OCI-LY3 (cell line): Measurements from ENCODE around the gene RBFOX1.

Experiments used
- H2AFZ ChIP-seq: fragments of 200-600, 300-600 bp; shearing (Covaris generic); 2 replicates; pipeline ENCODE4 v1.6.0; 2014; ENCODE audit warnings: antibody characterized with exemption, low read depth, low read length
- H3K27ac ChIP-seq: fragments of 200-600, 300-600 bp; sonication (generic); 2 replicates; pipeline ENCODE4 v1.5.1; 2014; ENCODE audit warnings: mild to moderate bottlenecking, low read length, moderate library complexity, mixed read lengths
- H3K27me3 ChIP-seq: fragments of 200-600, 300-600 bp; sonication (generic); 2 replicates; pipeline ENCODE4 v1.6.1; 2014; ENCODE audit warnings: low read depth, low read length, mixed read lengths
- H3K36me3 ChIP-seq: fragments of 200-600, 300-600 bp; sonication (generic); replicated peaks from 2 replicates; pipeline ENCODE3; 2014; ENCODE audit warnings: low read depth, low read length, mixed read lengths
- H3K4me1 ChIP-seq: fragments of 300-600, 200-600 bp; sonication (generic); 2 replicates; pipeline ENCODE4 v1.6.1; 2014; ENCODE audit warnings: low read length, mixed read lengths
- H3K4me2 ChIP-seq: fragments of 200-600, 300-600 bp; sonication (generic); 2 replicates; pipeline ENCODE4 v1.6.1; 2014; ENCODE audit warnings: low read length, mixed read lengths
- H3K4me3 ChIP-seq: fragments of 300-600, 200-600 bp; sonication (generic); 2 replicates; pipeline ENCODE4 v1.5.1; 2014; ENCODE audit warnings: antibody characterized with exemption, mild to moderate bottlenecking, low read length, moderate library complexity
- H3K79me2 ChIP-seq: fragments of 300-600, 200-600 bp; shearing (Covaris generic); 2 replicates; pipeline ENCODE4 v1.6.1; 2014; ENCODE audit warnings: mild to moderate bottlenecking, low read length, mixed read lengths
- H3K9ac ChIP-seq: fragments of 300-600, 200-600 bp; shearing (Covaris generic); 2 replicates; pipeline ENCODE4 v1.6.0; 2014; ENCODE audit warnings: mild to moderate bottlenecking, low read length, moderate library complexity
- H3K9me3 ChIP-seq: fragments of 200-600, 300-600 bp; shearing (Covaris generic); 2 replicates; pipeline ENCODE4 v1.6.1; 2014; ENCODE audit warnings: low read length, mixed read lengths; ENCODE audit not compliant: insufficient read depth
- H4K20me1 ChIP-seq: fragments of 200-600, 300-600 bp; sonication (generic); 2 replicates; pipeline ENCODE4 v1.6.1; 2016; ENCODE audit warnings: low read length, mixed read lengths; ENCODE audit not compliant: insufficient read depth
- EZH2phosphoT487 ChIP-seq: fragments of 200-600 bp; shearing (Covaris generic); IDR thresholded peaks from 2 replicates; pipeline ENCODE4 v1.6.1; 2018; ENCODE audit warnings: antibody characterized with exemption, mixed run types, low read depth
- TF ChIP-seq, protein P1 (sequence below): fragments of 200-600, 300-600 bp; sonication (generic); IDR thresholded peaks from 2 replicates; pipeline ENCODE4 v1.5.1; 2014; ENCODE audit warnings: antibody characterized with exemption, low read length, low read depth

RBFOX1 gene

DNA sequence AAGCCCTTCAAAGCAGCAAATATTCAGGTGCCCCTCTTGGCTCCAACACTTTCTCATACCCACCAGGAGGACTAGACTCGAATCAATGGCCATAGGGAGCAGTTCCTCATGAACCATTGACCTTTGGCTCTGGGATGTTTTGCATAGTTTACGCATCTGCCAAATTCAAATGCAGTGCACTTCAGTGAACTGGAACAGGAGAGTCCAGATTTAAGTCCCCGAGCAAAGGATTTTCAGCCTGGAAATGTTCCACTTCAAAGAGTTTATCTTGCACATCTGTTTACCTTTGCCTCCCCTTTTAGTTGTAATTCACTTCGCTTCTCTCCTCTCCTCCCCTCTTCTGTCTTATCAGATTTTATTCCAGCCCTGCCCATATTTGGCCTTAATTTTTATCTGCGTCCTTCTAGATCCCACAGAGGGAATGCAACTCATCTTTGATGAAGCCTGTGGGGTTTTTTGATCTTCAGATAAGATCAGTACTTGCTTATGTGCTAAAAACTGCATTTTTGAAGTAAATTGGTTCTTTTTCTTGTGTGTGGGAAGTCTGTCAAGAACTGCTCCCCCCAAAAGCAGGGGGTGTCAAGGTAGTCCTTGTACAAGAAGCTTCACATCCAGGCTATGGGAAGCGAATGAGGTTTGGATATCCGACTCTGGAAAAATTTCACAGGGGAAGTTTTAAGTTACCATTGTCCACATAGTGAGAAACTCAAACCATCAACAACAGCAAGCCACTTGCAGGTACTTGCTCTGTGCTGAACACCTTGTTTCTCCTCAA is 281.6 kb downstream of the RBFOX1 start:
- Histone ChIP-seq H3K9me3 (no peaks in the 10 kb centered on the region), H3K9ac (peak overlapping the region; percentile 12; the same call in 1 of the 2 replicates), H3K4me2 (peak overlapping the region; percentile 52), H3K4me3 (peak overlapping the region; percentile 37), H3K79me2 (no peaks in the 10 kb centered on the region), H2AFZ (no peak overlapping the region), H3K36me3 (no peaks in the 10 kb centered on the region), H3K4me1 (peaks cover 40% of the 10 kb centered on the region), H3K27me3 (no peaks in the 10 kb centered on the region), H4K20me1 (no peaks in the 10 kb centered on the region), H3K27ac (peak overlapping the region; percentile 56)
- TF ChIP-seq EZH2phosphoT487, result no peak
- TF ChIP-seq, protein P1, sequence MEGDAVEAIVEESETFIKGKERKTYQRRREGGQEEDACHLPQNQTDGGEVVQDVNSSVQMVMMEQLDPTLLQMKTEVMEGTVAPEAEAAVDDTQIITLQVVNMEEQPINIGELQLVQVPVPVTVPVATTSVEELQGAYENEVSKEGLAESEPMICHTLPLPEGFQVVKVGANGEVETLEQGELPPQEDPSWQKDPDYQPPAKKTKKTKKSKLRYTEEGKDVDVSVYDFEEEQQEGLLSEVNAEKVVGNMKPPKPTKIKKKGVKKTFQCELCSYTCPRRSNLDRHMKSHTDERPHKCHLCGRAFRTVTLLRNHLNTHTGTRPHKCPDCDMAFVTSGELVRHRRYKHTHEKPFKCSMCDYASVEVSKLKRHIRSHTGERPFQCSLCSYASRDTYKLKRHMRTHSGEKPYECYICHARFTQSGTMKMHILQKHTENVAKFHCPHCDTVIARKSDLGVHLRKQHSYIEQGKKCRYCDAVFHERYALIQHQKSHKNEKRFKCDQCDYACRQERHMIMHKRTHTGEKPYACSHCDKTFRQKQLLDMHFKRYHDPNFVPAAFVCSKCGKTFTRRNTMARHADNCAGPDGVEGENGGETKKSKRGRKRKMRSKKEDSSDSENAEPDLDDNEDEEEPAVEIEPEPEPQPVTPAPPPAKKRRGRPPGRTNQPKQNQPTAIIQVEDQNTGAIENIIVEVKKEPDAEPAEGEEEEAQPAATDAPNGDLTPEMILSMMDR, result no peak

DNA sequence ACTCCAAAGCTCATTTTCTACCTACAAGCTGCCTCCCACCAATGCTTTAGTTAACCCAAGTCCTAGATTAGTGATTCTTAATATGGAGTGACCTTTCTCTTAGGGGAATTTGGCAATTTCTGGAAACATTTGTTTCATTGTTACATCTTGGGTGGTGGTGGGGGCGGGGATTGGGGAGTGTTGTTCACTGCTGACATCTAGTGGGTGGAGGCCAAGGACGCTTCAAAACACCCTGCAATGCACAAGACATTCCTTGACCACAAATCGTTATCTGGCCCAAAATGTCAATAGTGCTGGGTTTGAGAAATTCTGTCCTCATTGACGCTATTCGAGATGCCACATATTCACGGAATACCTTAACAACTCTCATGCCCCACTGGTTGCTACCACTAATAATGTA is 282.9 kb downstream of the RBFOX1 start:
- H4K20me1 ChIP-seq, result no peaks in the 10 kb centered on the region
- no peak overlapping the region for H3K4me2 ChIP-seq

DNA sequence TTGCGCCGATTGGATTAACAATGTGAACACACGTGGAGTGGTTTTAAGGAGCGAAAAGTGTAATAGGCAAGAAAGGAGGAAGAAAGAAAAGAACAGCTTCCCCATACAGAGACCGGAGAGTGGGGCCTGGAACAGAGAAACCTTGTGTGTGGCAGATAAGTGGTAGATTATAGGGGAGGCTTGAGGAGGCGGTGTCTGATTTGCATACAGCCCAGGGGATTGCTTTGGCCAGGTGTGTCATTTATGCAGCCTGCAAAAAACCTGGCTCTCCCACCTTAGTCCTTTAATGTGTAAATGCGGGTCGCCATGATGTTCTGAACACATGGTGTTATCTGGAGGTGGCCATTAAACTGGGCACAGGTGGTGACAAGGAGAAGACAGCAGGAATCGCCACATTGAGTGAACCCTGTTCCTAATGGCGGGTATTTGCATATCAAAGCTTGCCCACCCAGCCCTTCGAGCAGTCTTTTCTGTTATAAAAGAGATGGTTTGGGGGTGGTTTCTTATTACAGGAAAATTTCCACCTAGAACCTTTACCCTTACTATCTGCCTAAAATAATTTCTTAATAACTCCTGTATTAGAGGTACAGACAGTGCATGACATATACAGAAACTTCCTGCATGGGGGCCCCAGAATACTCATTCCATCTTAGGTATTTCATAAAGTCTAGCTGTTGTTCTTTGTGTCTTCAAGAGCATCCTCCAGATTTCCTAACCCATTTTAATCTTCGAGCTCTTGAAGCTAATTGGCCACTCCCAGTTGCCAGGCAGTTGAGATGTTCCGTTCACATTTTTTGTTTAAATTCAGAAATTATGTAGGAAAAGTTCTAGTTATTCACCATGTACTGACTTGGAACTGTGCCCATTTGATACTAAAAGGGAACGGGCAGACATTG is 292.5 kb downstream of the RBFOX1 start:
- no peak overlapping the region for H2AFZ ChIP-seq
- no peaks in the 10 kb centered on the region for H3K27me3 ChIP-seq
- no peak for TF ChIP-seq EZH2phosphoT487
- TF ChIP-seq, protein P1, result no peak
- H4K20me1 ChIP-seq, result no peaks in the 10 kb centered on the region
- peaks cover 16% of the 10 kb centered on the region for H3K4me1 ChIP-seq
- H3K4me3 ChIP-seq, result no peak overlapping the region
- H3K36me3 ChIP-seq, result no peaks in the 10 kb centered on the region
- H3K9me3 ChIP-seq, result no peaks in the 10 kb centered on the region
- no peak overlapping the region for H3K27ac ChIP-seq
- no peak overlapping the region for H3K9ac ChIP-seq
- H3K4me2 ChIP-seq, result no peak overlapping the region
- H3K79me2 ChIP-seq, result no peaks in the 10 kb centered on the region

More for the DNA sequence above, 282.9 kb downstream of the RBFOX1 start:
- no peaks in the 10 kb centered on the region for H3K27me3 ChIP-seq
- H3K79me2 ChIP-seq, result no peaks in the 10 kb centered on the region
- H2AFZ ChIP-seq, result no peak overlapping the region
- H3K27ac ChIP-seq, result no peak overlapping the region
- no peaks in the 10 kb centered on the region for H3K9me3 ChIP-seq
- TF ChIP-seq EZH2phosphoT487, result no peak
- TF ChIP-seq, protein P1, result peak; percentile 39
- H3K4me3 ChIP-seq, result no peak overlapping the region
- no peaks in the 10 kb centered on the region for H3K36me3 ChIP-seq
- H3K4me1 ChIP-seq, result peaks cover 42% of the 10 kb centered on the region
- no peak overlapping the region for H3K9ac ChIP-seq

- H3K27me3 ChIP-seq, result no peaks in the 10 kb centered on the region
- H2AFZ ChIP-seq, result no peak overlapping the region
- no peak overlapping the region for H3K27ac ChIP-seq
- no peaks in the 10 kb centered on the region for H3K36me3 ChIP-seq
- H3K4me1 ChIP-seq, result no peaks in the 10 kb centered on the region
- H3K9ac ChIP-seq, result no peak overlapping the region
- H4K20me1 ChIP-seq, result no peaks in the 10 kb centered on the region
- H3K4me2 ChIP-seq, result no peak overlapping the region
- H3K79me2 ChIP-seq, result no peaks in the 10 kb centered on the region
- no peak overlapping the region for H3K4me3 ChIP-seq
- H3K9me3 ChIP-seq, result no peaks in the 10 kb centered on the region
- TF ChIP-seq, protein P1, result no peak
- TF ChIP-seq EZH2phosphoT487, result no peak
These were observed 296.3 kb downstream of the RBFOX1 start for GRCh38 chr16:7628981-7629380.
